Mammary epithelial cell (primary cell): ENCODE measurements around the gene CFAP61.

ENCODE experiments used
- CTCF ChIP-seq, 2 donors: IDR thresholded peaks in 1 of 2; conservative IDR thresholded peaks in 1 of 2; 2 replicates each; pipeline ENCODE4 v1.5.1; 2011 to 2012; ENCODE audit warnings: inconsistent platforms in 2 of 2, low read length in 2 of 2, mild to moderate bottlenecking in 2 of 2, control low read depth in 1 of 2, low read depth in 1 of 2; ENCODE audit not compliant: insufficient read depth in 1 of 2; ENCODE audit errors: extremely low read depth in 1 of 2
- EZH2 ChIP-seq: IDR thresholded peaks from 2 replicates; pipeline ENCODE4 v1.6.1; 2012; ENCODE audit warnings: low read length, inconsistent platforms, borderline replicate concordance

GRCh38 chr20:20010639-20011500 lies 41.5 kb upstream of the CFAP61 start:
- TF ChIP-seq CTCF (conservative IDR thresholded peaks at IDR 0.05 in 1 of 2, IDR thresholded peaks at IDR 0.05 in 1 of 2; ENCODE audit: extremely low read depth in 1 of 2, insufficient read depth in 1 of 2, low read depth in 1 of 2, low read length in 2 of 2) (no peak), EZH2 (no peak)
